Esophagus squamous epithelium (tissue), 4 donors: ENCODE measurements around the gene SH3BP5L.

Experiments
- POLR2A ChIP-seq, 4 donors: fragments of 450-650 bp; IDR thresholded peaks; one replicate each; pipeline ENCODE4 v1.6.1; 2017; ENCODE audit warnings: antibody characterized with exemption in 4 of 4, mild to moderate bottlenecking in 4 of 4, moderate library complexity in 3 of 4
- TF ChIP-seq, protein P1 (sequence below), 6 experiments: fragments of 450-650 bp in 4 of 6; fragments of 200-600 bp in 2 of 6; sonication (generic) in 2 of 6; IDR thresholded peaks; one replicate each; pipeline ENCODE4 v1.5.1; 2016 to 2019; ENCODE audit warnings: antibody characterized with exemption in 6 of 6, mild to moderate bottlenecking in 4 of 6, moderate library complexity in 4 of 6

GRCh38 chr1:248839168-248839555 is 13.4 kb upstream of the SH3BP5L start:
- TF ChIP-seq, protein P1, sequence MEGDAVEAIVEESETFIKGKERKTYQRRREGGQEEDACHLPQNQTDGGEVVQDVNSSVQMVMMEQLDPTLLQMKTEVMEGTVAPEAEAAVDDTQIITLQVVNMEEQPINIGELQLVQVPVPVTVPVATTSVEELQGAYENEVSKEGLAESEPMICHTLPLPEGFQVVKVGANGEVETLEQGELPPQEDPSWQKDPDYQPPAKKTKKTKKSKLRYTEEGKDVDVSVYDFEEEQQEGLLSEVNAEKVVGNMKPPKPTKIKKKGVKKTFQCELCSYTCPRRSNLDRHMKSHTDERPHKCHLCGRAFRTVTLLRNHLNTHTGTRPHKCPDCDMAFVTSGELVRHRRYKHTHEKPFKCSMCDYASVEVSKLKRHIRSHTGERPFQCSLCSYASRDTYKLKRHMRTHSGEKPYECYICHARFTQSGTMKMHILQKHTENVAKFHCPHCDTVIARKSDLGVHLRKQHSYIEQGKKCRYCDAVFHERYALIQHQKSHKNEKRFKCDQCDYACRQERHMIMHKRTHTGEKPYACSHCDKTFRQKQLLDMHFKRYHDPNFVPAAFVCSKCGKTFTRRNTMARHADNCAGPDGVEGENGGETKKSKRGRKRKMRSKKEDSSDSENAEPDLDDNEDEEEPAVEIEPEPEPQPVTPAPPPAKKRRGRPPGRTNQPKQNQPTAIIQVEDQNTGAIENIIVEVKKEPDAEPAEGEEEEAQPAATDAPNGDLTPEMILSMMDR (IDR thresholded peaks at IDR 0.05) = no peak
- TF ChIP-seq POLR2A (IDR thresholded peaks at IDR 0.05) = no peak
